Renal cortical epithelial cell (primary cell): ENCODE measurements around the gene PEPD. TPM values are rescaled to one million over a fixed set of nuclear protein-coding genes. Genes with fewer than 3 reads are reported as not detected.

Experiments used
- DNase-seq: peaks from one replicate; pipeline ENCODE4 v3.0.0-alpha.2; 2011; ENCODE audit warnings: low read depth
- total RNA-seq: library from RNA; depleted of rRNA; stranded (reverse); fragments of >200 nt; gene quantifications from 2 replicates; pipeline ENCODE4 v1.2.3, GENCODE V29; 2014

Gene PEPD
- total RNA-seq, 1 donor from 2014 or later = 51.5 TPM

GRCh38 chr19:33383720-33384292 lies 137.8 kb downstream of the PEPD start:
- no peak for DNase-seq

GRCh38 chr19:33382982-33383381 lies 138.6 kb downstream of the PEPD start:
- DNase-seq = no peak

DNA sequence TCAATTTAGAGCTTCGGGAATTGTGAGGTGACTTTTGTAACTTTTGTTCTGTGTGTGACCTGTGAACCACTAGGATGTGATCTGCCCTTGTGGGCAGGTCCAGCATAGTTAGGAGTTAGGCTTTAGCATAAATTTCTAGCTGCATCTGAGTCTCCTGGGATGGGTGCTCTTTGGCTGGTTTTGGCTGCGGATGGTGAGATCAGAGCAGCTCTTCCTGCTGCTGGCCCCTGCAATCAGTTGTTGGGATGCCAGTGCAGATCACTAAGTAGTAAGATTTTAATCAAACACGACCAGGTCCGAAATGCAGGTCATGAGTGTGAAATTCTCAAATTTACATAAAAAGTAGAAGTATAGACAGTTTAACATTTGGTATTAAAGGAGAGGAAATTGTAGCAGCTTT lies 139.6 kb downstream of the PEPD start:
- DNase-seq = no peak

GRCh38 chr19:33381101-33381500 lies 140.5 kb downstream of the PEPD start:
- DNase-seq = no peak

- no peak for DNase-seq
These were observed 142.3 kb downstream of the PEPD start for GRCh38 chr19:33379151-33379829.

- no peak for DNase-seq
These were observed 143.8 kb downstream of the PEPD start for GRCh38 chr19:33377586-33378475.

DNA sequence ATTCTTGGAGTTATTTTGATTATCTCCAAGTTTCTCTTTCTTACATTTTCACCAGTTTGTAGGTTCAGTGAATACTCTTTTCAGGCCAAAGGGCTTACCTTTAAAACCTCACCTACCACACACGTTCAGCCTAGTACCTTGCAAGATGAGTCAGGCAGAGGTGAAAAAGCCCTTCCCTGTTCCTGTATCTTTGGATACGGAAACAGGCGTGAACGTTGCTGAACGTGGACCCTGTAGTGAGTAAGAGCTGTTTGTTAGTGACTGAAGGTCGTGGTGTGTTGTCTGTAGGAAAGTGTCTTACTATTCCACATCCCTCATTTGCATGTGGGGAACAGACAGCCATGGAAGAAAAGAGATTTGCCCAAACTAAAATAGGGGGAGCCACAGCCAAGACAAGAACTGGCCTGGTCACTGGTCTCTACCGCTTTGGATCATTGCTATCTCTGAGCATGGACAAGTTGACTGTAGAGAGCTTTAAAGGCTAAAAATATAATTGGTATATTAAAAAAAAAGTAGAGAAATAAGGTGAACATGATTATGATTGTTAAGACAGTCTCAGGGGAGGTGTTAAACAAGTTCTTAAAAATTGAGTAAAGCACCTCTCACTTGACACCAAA lies 144.5 kb downstream of the PEPD start:
- DNase-seq = peak; percentile 32

- peak; percentile 59 for DNase-seq
These were observed 145.2 kb downstream of the PEPD start for GRCh38 chr19:33376423-33376822.

GRCh38 chr19:33375837-33376159 lies 145.8 kb downstream of the PEPD start:
- DNase-seq = peak; percentile 30

DNA sequence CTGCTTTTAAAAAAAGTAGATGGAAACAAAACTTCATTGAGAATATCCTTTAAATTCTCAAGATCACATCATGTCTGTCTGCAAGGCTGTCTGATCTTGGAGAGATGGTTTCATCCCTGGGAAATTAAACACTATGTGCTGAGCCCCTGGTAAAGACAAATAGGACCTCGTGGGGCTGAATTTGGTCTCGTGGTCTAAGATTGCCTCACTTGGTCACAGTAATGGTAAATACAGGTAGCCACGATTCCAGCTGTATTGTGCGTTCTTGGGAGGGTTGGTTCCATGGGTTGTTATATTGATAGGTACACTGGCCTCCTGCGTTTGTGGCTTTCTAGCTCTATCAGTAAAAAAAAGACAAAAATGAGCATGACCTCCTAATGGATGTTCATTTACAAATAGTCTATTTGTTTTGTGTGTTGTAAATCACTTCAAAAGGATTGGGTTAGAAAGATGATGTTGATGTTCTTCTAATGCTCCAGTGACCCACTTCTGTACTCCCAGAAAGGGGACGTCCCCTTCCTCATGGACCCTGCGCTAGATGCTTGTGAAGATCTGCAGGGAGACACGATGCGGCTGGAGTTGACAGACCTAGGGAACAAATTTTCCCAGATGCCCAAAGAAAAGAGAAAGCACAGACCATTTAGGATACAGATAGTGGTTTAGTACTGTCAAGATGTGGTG lies 146.3 kb downstream of the PEPD start:
- no peak for DNase-seq

GRCh38 chr19:33374236-33374714 lies 147.3 kb downstream of the PEPD start:
- DNase-seq = peak; percentile 23

DNA sequence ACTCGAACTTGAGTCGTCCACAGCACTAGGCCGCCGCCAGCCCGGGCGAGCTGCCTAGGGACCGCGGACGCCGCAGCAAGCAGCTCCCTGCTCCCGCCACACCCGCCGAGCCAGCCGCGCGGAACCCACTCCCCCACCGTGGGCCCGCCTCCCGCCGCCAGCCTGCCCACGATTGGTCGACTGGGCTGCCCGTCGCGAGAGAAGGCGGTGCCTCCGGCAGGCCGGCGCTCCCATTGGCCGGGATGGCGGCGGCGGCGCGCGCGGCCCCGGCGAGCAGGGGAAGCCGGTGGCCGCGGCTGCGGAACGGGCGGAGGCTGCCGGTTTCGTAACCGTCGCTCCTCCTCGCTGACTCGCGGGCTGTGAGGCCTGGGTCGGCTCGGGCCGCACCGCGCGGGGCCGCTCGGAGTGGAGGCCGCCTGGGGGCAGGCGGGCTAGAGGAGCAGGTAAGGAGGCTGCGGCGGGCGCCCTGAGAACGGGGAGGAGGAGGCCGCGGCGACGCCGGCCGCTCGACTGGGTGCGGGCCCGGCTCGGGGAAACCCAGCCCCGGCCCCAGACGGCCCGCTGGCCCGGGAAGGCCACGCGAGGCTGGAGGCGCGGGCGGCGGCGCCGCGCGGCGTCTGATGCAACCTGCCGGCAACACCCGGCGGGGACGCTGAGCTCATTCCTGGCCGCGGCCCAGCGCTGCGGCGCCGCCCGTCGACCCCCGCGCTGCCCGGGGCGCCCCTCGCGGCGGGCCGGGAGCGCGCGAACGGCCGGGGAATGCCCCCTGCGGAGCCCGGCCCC lies 147.9 kb downstream of the PEPD start, which contains the start of gene CEBPG:
CEBPG (plus strand) TSS at position 257 of the 783 bp plus-strand sequence. CDS start 5,531 bp downstream, outside the sequence.
- DNase-seq = peak; percentile 46

DNA sequence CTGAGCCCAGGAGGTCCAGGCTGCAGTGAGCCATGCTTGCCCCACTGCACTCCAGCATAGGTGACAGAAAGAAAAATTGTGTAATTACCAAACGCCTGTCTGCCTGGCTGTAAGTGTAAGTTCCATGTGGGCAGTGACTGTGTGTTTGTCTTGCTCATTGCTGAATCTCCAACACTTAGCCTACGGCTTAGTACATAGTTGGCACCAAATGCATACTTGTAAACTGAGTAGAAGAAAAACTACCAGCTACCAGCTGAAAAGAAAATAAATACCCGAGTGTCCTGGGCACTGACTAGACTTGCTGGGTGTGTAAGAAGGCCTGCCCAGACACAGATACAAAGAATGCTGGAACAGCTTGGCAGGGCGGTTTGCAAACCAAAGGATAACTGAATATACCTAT lies 150.8 kb downstream of the PEPD start:
- no peak for DNase-seq

DNA sequence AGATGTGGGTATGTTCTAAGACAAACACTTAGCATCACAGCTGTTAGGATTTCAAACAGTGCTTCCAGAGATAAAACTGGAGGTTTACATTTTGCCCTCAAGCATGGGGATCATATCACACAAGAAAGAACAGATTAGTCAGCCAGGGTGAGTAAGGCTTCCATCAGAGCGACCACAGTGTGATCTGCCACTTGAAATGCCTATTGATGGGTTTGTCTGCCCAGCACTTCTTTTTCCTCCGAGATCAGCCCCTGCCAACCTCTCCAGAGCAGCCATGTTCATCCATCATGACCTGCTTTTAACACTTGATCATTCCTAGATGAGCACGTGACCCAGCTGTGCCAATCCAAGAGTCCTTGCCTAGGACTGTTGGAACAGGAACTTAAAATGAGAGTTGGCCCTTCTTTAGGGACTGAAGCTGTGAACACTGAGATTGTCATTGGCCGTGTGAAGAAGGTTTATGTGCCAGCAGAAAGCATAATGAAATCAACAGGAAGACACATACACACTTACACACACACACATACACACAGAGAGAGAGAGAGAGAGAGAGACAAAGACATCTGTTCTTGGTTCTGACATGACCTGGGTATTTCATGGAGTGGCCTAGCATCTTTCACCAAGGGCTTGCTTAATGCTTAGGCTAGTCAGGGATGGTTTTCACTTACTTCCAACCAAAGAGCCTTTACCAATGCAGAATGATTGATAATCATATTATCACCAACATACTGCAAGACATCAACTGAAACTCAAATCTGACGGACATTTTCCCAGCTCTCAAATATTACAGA lies 153.3 kb downstream of the PEPD start:
- DNase-seq = peak; percentile 19

DNA sequence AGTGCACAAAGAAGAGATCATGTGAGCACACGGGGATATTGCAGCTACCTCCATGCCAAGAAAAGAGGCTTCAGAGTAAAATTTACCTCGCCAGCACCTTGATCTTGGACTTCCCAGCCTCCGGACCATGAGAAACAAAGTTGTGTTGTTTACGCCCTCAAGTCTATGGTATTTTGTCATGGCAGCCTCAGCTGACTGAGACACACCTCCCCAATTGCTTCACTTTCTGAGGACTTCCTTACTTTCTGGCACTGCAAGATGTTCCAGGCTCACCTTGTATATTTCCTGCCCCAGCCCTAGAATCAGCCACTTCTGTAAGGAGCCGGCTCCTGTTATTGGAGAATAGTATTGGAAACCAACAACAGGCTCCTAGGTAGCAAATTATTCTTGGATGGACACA lies 154.7 kb downstream of the PEPD start:
- DNase-seq = no peak

GRCh38 chr19:33366127-33366526 lies 155.5 kb downstream of the PEPD start:
- no peak for DNase-seq

GRCh38 chr19:33365691-33366090 lies 155.9 kb downstream of the PEPD start:
- no peak for DNase-seq

GRCh38 chr19:33363476-33363875 lies 158.1 kb downstream of the PEPD start:
- no peak for DNase-seq

DNA sequence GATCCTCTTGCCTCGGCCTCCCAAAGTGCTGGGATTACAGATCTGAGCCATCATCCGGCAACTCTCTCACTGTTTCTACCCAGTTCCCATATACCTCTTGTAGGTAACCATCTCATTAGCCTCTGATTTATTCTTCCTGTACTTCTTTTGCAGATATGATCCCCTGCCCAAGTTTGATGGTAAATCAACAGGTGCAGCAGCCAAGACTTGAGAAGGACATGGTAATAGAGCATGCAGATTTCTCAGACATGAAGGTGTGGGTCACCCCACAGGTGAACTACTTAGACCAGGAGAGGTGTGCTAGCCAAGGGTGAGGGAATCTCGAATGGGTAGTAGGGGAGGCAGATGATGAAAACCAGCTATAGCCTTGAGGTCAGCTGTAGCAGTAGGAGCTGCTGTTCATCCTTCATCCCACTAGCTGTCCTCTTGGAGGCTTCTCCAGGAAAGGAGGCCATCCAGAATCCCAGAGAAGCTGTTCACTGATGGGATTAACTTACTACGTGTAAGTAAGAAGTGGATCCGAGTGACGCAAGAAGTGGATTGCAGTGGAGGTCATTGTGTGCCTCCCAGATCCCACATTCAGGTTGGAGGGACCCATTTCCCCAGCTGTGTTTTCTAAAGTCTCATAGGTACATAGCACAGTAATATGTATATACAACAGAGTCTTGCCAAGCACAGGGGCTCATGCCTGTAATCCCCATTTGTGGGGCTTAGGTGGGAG lies 158.9 kb downstream of the PEPD start:
- DNase-seq = no peak
